ENCODE results near the gene IGFN1.
"Not testable (repeated sequence)": the region's sequence is repeated elsewhere in the genome, so short reads cannot be mapped to it uniquely, and the experiment has no call there.

IGFN1 gene

GRCh38 chr1:201239646-201240045 lies 49.0 kb downstream of the IGFN1 start:
- in situ Hi-C loops (cut with MboI; ENCODE audit: low sequenced_read_pairs) = not testable (repeated sequence)

- in situ Hi-C loops (cut with MboI; ENCODE audit: low sequenced_read_pairs) = no loop called here
Measured at GRCh38 chr1:201240171-201240570, 49.5 kb downstream of the IGFN1 start.

- in situ Hi-C loops (cut with MboI; ENCODE audit: low sequenced_read_pairs) = no loop called here
Measured at GRCh38 chr1:201241736-201242135, 51.1 kb downstream of the IGFN1 start.

- in situ Hi-C loops (cut with MboI; ENCODE audit: low sequenced_read_pairs) = no loop called here
Measured at GRCh38 chr1:201245082-201245481, 54.5 kb downstream of the IGFN1 start.

GRCh38 chr1:201248721-201249559 lies 58.3 kb downstream of the IGFN1 start:
- in situ Hi-C loops (cut with MboI; ENCODE audit: low sequenced_read_pairs) = no loop called here

- in situ Hi-C loops (cut with MboI; ENCODE audit: low sequenced_read_pairs) = no loop called here
Measured at GRCh38 chr1:201250326-201251011, 59.8 kb downstream of the IGFN1 start.

GRCh38 chr1:201251411-201251810 lies 60.8 kb downstream of the IGFN1 start:
- in situ Hi-C loops (cut with MboI; ENCODE audit: low sequenced_read_pairs) = no loop called here

GRCh38 chr1:201251851-201252430 lies 61.3 kb downstream of the IGFN1 start:
- in situ Hi-C loops (cut with MboI; ENCODE audit: low sequenced_read_pairs) = no loop called here

- in situ Hi-C loops (cut with MboI; ENCODE audit: low sequenced_read_pairs) = no loop called here
Measured at GRCh38 chr1:201252944-201253371, 62.3 kb downstream of the IGFN1 start.

- in situ Hi-C loops (cut with MboI; ENCODE audit: low sequenced_read_pairs) = no loop called here
Measured at GRCh38 chr1:201253411-201253810, 62.8 kb downstream of the IGFN1 start.

GRCh38 chr1:201253906-201254624 lies 63.4 kb downstream of the IGFN1 start:
- in situ Hi-C loops (cut with MboI; ENCODE audit: low sequenced_read_pairs) = no loop called here

- in situ Hi-C loops (cut with MboI; ENCODE audit: low sequenced_read_pairs) = no loop called here
Measured at GRCh38 chr1:201254625-201255478, 64.2 kb downstream of the IGFN1 start.

- in situ Hi-C loops (cut with MboI; ENCODE audit: low sequenced_read_pairs) = no loop called here
Measured at GRCh38 chr1:201255479-201256362, 65.1 kb downstream of the IGFN1 start.

- in situ Hi-C loops (cut with MboI; ENCODE audit: low sequenced_read_pairs) = not testable (repeated sequence)
Measured at GRCh38 chr1:201258132-201258531, 67.5 kb downstream of the IGFN1 start.

- in situ Hi-C loops (cut with MboI; ENCODE audit: low sequenced_read_pairs) = no loop called here
Measured at GRCh38 chr1:201258763-201259230, 68.2 kb downstream of the IGFN1 start.

- in situ Hi-C loops (cut with MboI; ENCODE audit: low sequenced_read_pairs) = no loop called here
Measured at GRCh38 chr1:201259476-201260235, 69.0 kb downstream of the IGFN1 start.

- in situ Hi-C loops (cut with MboI; ENCODE audit: low sequenced_read_pairs) = no loop called here
Measured at GRCh38 chr1:201260236-201260590, 69.6 kb downstream of the IGFN1 start.

GRCh38 chr1:201260648-201261311 lies 70.2 kb downstream of the IGFN1 start:
- in situ Hi-C loops (cut with MboI; ENCODE audit: low sequenced_read_pairs) = no loop called here
